Smooth muscle cell (in vitro differentiated cells): Measurements from ENCODE around the gene MALRD1. TPM values are rescaled to one million over a fixed set of nuclear protein-coding genes. Genes with fewer than 3 reads are reported as not detected.
"Not testable (repeated sequence)": the region's sequence is repeated elsewhere in the genome, so short reads cannot be mapped to it uniquely, and the experiment has no call there.

Experiments used
- DNase-seq: peaks from one replicate; lab custom pipeline; 2025; ENCODE audit not compliant: unreplicated experiment; lab: John Stamatoyannopoulos, UW
- H2AFZ ChIP-seq: fragments of 200-600 bp; sonication (generic); 2 replicates; pipeline ENCODE4 v1.6.0; 2016; ENCODE audit warnings: antibody characterized with exemption, low read depth, mild to moderate bottlenecking
- H3F3A ChIP-seq: fragments of 200-600 bp; sonication (generic); 2 replicates; pipeline ENCODE4 v1.6.0; 2017; ENCODE audit warnings: antibody characterized with exemption, low read depth
- H3K27ac ChIP-seq: fragments of 200-600 bp; sonication (generic); 2 replicates; pipeline ENCODE4 v1.5.1; 2016; ENCODE audit warnings: low read depth, mild to moderate bottlenecking
- H3K27me3 ChIP-seq: fragments of 200-600 bp; sonication (generic); 2 replicates; pipeline ENCODE4 v1.6.1; 2016; ENCODE audit warnings: low read depth, mild to moderate bottlenecking
- H3K36me3 ChIP-seq: fragments of 200-600 bp; sonication (generic); 2 replicates; pipeline ENCODE4 v1.5.1; 2016; ENCODE audit warnings: low read depth
- H3K4me1 ChIP-seq: fragments of 200-600 bp; sonication (generic); 2 replicates; pipeline ENCODE4 v1.5.1; 2016; ENCODE audit warnings: low read depth
- H3K4me2 ChIP-seq: fragments of 200-600 bp; sonication (generic); 2 replicates; pipeline ENCODE4 v1.6.0; 2016; ENCODE audit warnings: mild to moderate bottlenecking
- H3K4me3 ChIP-seq: fragments of 200-600 bp; sonication (generic); 2 replicates; pipeline ENCODE4 v1.5.1; 2016; ENCODE audit warnings: mild to moderate bottlenecking
- H3K79me2 ChIP-seq: fragments of 200-600 bp; sonication (generic); 2 replicates; pipeline ENCODE4 v1.6.0; 2016; ENCODE audit warnings: low read depth, mild to moderate bottlenecking
- H3K9ac ChIP-seq: fragments of 200-600 bp; sonication (generic); 2 replicates; pipeline ENCODE4 v1.6.0; 2016; ENCODE audit warnings: low read depth
- H3K9me3 ChIP-seq: fragments of 200-600 bp; sonication (generic); replicated peaks from 2 replicates; pipeline ENCODE4 v1.5.1; 2016; ENCODE audit warnings: low read depth
- H4K20me1 ChIP-seq: fragments of 200-600 bp; sonication (generic); 2 replicates; pipeline ENCODE4 v1.6.0; 2016; ENCODE audit warnings: low read depth
- CTCF ChIP-seq: fragments of 200-600 bp; sonication (generic); IDR thresholded peaks from 2 replicates; pipeline ENCODE4 v1.5.1; 2017; ENCODE audit warnings: borderline replicate concordance, mild to moderate bottlenecking, antibody characterized with exemption; ENCODE audit not compliant: insufficient read depth, poor library complexity, severe bottlenecking
- WGBS: methylation state at CpG from one replicate; pipeline ENCODE4 v1.1.7; 2016; ENCODE audit warnings: low lambda C conversion rate; 5-methylcytosine and 5-hydroxymethylcytosine counted together
- polyA plus RNA-seq: library from polyadenylated mRNA; unstranded; fragments of >200 nt; fragmentation: Nextera tagmentation; extraction: Ambion mirVana; gene quantifications from 2 replicates; pipeline ENCODE4 v1.2.1, GENCODE V29; 2016
- total RNA-seq: library from RNA; depleted of rRNA; stranded (reverse); fragments of >200 nt; gene quantifications from 2 replicates; pipeline ENCODE4 v1.2.3, GENCODE V29; 2014

MALRD1 gene
- total and polyA plus RNA-seq, 2 experiments from 2014 or later = 1.9 TPM; not detected in 1

- Histone ChIP-seq H3K9ac (peak overlapping the region; percentile 32), H3K4me2 (peak overlapping the region; percentile 36), H4K20me1 (no peaks in the 10 kb centered on the region), H3K4me3 (no peak overlapping the region), H2AFZ (peak overlapping the region; percentile 9), H3K79me2 (no peaks in the 10 kb centered on the region), H3K36me3 (no peaks in the 10 kb centered on the region), H3K27ac (peak overlapping the region; percentile 85), H3K9me3 (no peaks in the 10 kb centered on the region), H3K27me3 (no peaks in the 10 kb centered on the region), H3F3A (no peaks in the 10 kb centered on the region), H3K4me1 (no peaks in the 10 kb centered on the region)
- WGBS = 86% methylated on average over 2 of the region's 2 CpGs
- TF ChIP-seq CTCF = no peak
- DNase-seq = no peak
Observed at GRCh38 chr10:19730167-19730906, 681.7 kb downstream of the MALRD1 start.

GRCh38 chr10:19730907-19731217 lies 682.3 kb downstream of the MALRD1 start:
- DNase-seq = no peak
- Histone ChIP-seq H3K9ac (peak overlapping the region; percentile 32), H3K4me1 (no peaks in the 10 kb centered on the region), H3K27ac (peak overlapping the region; percentile 85), H4K20me1 (no peaks in the 10 kb centered on the region), H3K79me2 (no peaks in the 10 kb centered on the region), H3F3A (no peaks in the 10 kb centered on the region), H3K4me2 (peak overlapping the region; percentile 36), H3K9me3 (no peaks in the 10 kb centered on the region), H3K27me3 (no peaks in the 10 kb centered on the region), H2AFZ (peak overlapping the region; percentile 9), H3K4me3 (no peak overlapping the region), H3K36me3 (no peaks in the 10 kb centered on the region)
- TF ChIP-seq CTCF = no peak

DNA sequence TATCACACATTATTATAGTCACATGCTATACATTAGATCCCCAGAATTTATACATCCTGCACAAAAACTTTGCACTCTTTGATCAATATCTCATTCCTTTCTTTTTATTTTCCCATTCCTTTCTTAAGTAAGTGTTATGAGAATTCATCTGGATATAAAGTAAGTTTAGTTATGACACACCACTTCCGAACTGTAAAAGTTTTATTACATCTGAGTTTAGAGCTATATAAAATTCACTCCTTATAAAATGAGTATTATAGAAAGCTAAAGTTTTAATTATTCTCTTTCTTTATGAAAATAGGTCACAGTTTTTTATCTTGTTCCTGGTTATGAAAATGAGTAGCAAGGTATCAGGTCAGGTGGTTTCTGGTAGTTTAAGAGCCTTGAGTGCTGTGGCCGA lies 683.0 kb downstream of the MALRD1 start:
- H3F3A ChIP-seq = no peaks in the 10 kb centered on the region
- H3K36me3 ChIP-seq = no peaks in the 10 kb centered on the region
- H3K79me2 ChIP-seq = no peaks in the 10 kb centered on the region
- H3K4me1 ChIP-seq = no peaks in the 10 kb centered on the region
- TF ChIP-seq CTCF = no peak
- no peak overlapping the region for H3K4me3 ChIP-seq
- 92% methylated on average over 2 of the region's 2 CpGs for WGBS
- H3K27me3 ChIP-seq = no peaks in the 10 kb centered on the region
- H3K9ac ChIP-seq = no peak overlapping the region
- no peaks in the 10 kb centered on the region for H4K20me1 ChIP-seq
- H2AFZ ChIP-seq = no peak overlapping the region
- peak overlapping the region; percentile 36 for H3K4me2 ChIP-seq
- H3K9me3 ChIP-seq = no peaks in the 10 kb centered on the region
- DNase-seq = no peak
- H3K27ac ChIP-seq = no peak overlapping the region

GRCh38 chr10:19738440-19738839 lies 689.8 kb downstream of the MALRD1 start:
- Histone ChIP-seq H2AFZ (no peak overlapping the region), H3K9me3 (no peaks in the 10 kb centered on the region), H3K79me2 (no peaks in the 10 kb centered on the region), H4K20me1 (no peaks in the 10 kb centered on the region), H3K27ac (no peak overlapping the region), H3K27me3 (no peaks in the 10 kb centered on the region), H3K36me3 (no peaks in the 10 kb centered on the region), H3K9ac (no peak overlapping the region), H3F3A (no peaks in the 10 kb centered on the region), H3K4me3 (no peak overlapping the region), H3K4me1 (no peaks in the 10 kb centered on the region), H3K4me2 (no peak overlapping the region)
- 97% methylated on average over 1 of the region's 1 CpG for WGBS
- no peak for TF ChIP-seq CTCF
- no peak for DNase-seq

DNA sequence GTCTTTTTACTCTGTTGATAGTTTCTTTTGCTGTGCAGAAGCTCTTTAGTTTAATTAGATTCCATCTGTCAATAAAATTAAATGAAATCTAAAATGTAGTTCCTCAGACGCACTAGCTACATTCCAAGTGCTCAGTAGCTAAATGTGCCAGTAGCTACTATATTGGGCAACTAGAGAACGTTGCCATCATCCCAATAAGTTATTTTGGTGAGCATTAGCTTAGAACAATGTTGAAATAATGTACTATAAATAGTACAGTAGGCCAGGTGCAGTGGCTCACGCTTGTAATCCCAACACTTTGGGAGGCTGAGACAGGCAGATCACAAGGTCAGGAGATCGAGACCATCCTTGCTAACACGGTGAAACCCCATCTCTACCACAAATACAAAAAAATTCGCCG lies 690.6 kb downstream of the MALRD1 start:
- WGBS = 98% methylated on average over 7 of the region's 7 CpGs
- H2AFZ ChIP-seq, H4K20me1 ChIP-seq: not testable (repeated sequence)

More for the DNA sequence above, 690.6 kb downstream of the MALRD1 start:
- not testable (repeated sequence) for H3K27ac ChIP-seq, H3F3A ChIP-seq, DNase-seq, H3K79me2 ChIP-seq, H3K9ac ChIP-seq, H3K4me1 ChIP-seq, H3K27me3 ChIP-seq, H3K36me3 ChIP-seq, H3K4me3 ChIP-seq, H3K9me3 ChIP-seq, H3K4me2 ChIP-seq
